Thymus (tissue), 11 donors: ENCODE results near the gene ITM2A. TPM values are rescaled to one million over a fixed set of nuclear protein-coding genes. Genes with fewer than 3 reads are reported as not detected.

Experiments
- DNase-seq, 9 donors: peaks; one replicate each; pipeline ENCODE4 v3.0.0-alpha.2; 2013; ENCODE audit warnings: low spot score in 9 of 9, low read depth in 6 of 9, missing footprints in 1 of 9
- H3K27ac ChIP-seq, 2 donors: one replicate each; pipeline ENCODE4 v1.5.1; 2013; ENCODE audit warnings: control low read depth in 1 of 2, low read depth in 1 of 2, low read length in 1 of 2, mild to moderate bottlenecking in 1 of 2, moderate library complexity in 1 of 2
- H3K27me3 ChIP-seq, 2 donors: one replicate each; pipeline ENCODE4 v1.5.1; 2013; ENCODE audit warnings: low read length in 1 of 2; ENCODE audit not compliant: control insufficient read depth in 2 of 2, insufficient read depth in 1 of 2
- H3K36me3 ChIP-seq, 2 donors: one replicate each; pipeline ENCODE4 v1.5.1; 2013; ENCODE audit warnings: low read length in 1 of 2, mild to moderate bottlenecking in 1 of 2, moderate library complexity in 1 of 2; ENCODE audit not compliant: control insufficient read depth in 2 of 2, insufficient read depth in 2 of 2
- H3K4me1 ChIP-seq, 2 donors: one replicate each; pipeline ENCODE4 v1.5.1; 2013; ENCODE audit warnings: low read length in 2 of 2; ENCODE audit not compliant: control insufficient read depth in 2 of 2, insufficient read depth in 2 of 2
- H3K4me3 ChIP-seq, 2 donors: one replicate each; pipeline ENCODE4 v1.5.1; 2013; ENCODE audit warnings: low read length in 2 of 2, control low read depth in 1 of 2, mild to moderate bottlenecking in 1 of 2
- H3K9me3 ChIP-seq, 2 donors: one replicate each; pipeline ENCODE4 v1.5.1; 2013; ENCODE audit warnings: low read length in 1 of 2, mild to moderate bottlenecking in 1 of 2; ENCODE audit not compliant: control insufficient read depth in 2 of 2, insufficient read depth in 1 of 2
- WGBS: extraction: QIAGEN DNeasy Blood & Tissue Kit; methylation state at CpG from one replicate; pipeline ENCODE4 v1.1.7; 2013; 5-methylcytosine and 5-hydroxymethylcytosine counted together
- polyA plus RNA-seq: library from polyadenylated mRNA; stranded (reverse); fragments of 200-250 nt; gene quantifications from one replicate; pipeline ENCODE4 v1.2.3, GENCODE V29; 2013
- total RNA-seq: library from RNA; stranded (reverse); fragments of 120-200 nt; gene quantifications from one replicate; pipeline ENCODE4 v1.2.4, GENCODE V29; 2013
- donor health status: healthy.

ITM2A gene
- total and polyA plus RNA-seq, 2 donors: 202 to 679 TPM

- Histone ChIP-seq H3K27me3 (no peaks in the 10 kb centered on the region), H3K27ac (peak overlapping the region in 1 of 2 donors; percentile 60), H3K36me3 (no peaks in the 10 kb centered on the region), H3K4me3 (no peak overlapping the region), H3K4me1 (peaks cover 0 to 2% of the 10 kb centered on the region in 2 donors), H3K9me3 (no peaks in the 10 kb centered on the region)
- WGBS: 41% methylated on average over 4 of the region's 4 CpGs
- peak in 5 of 9 donors; percentile 15 to 65 (median 29) for DNase-seq
Observed at GRCh38 chrX:79400623-79401022, 33.5 kb upstream of the ITM2A start.

- Histone ChIP-seq H3K9me3 (no peaks in the 10 kb centered on the region), H3K4me3 (no peak overlapping the region), H3K36me3 (no peaks in the 10 kb centered on the region), H3K4me1 (no peaks in the 10 kb centered on the region), H3K27ac (no peak overlapping the region), H3K27me3 (no peaks in the 10 kb centered on the region)
- DNase-seq: no peak
- WGBS: 94% methylated on average over 2 of the region's 2 CpGs
Observed at GRCh38 chrX:79375340-79375739, 8.2 kb upstream of the ITM2A start.

GRCh38 chrX:79371640-79372039, 4.5 kb upstream of the ITM2A start:
- Histone ChIP-seq H3K4me1 (peaks cover 0 to 10% of the 10 kb centered on the region in 2 donors), H3K4me3 (no peak overlapping the region), H3K27ac (no peak overlapping the region), H3K9me3 (no peaks in the 10 kb centered on the region), H3K36me3 (no peaks in the 10 kb centered on the region), H3K27me3 (no peaks in the 10 kb centered on the region)
- WGBS: 91% methylated on average over 1 of the region's 1 CpG
- no peak for DNase-seq

- DNase-seq: no peak
Observed at GRCh38 chrX:79371101-79371500, 4.0 kb upstream of the ITM2A start.

GRCh38 chrX:79369871-79370270, 2.7 kb upstream of the ITM2A start:
- WGBS: 95% methylated on average over 1 of the region's 1 CpG
- Histone ChIP-seq H3K27ac (no peak overlapping the region), H3K4me3 (no peak overlapping the region), H3K36me3 (no peaks in the 10 kb centered on the region), H3K4me1 (peaks cover 0 to 10% of the 10 kb centered on the region in 2 donors), H3K27me3 (no peaks in the 10 kb centered on the region), H3K9me3 (no peaks in the 10 kb centered on the region)
- DNase-seq: no peak

More at GRCh38 chrX:79371101-79371500, 4.0 kb upstream of the ITM2A start:
- Histone ChIP-seq H3K4me1 (peaks cover 0 to 10% of the 10 kb centered on the region in 2 donors), H3K9me3 (no peaks in the 10 kb centered on the region), H3K27me3 (no peaks in the 10 kb centered on the region), H3K27ac (no peak overlapping the region), H3K36me3 (no peaks in the 10 kb centered on the region), H3K4me3 (no peak overlapping the region)
- 87% methylated on average over 2 of the region's 2 CpGs for WGBS

GRCh38 chrX:79368441-79368840, 1.3 kb upstream of the ITM2A start:
- H3K27ac ChIP-seq: no peak overlapping the region
- DNase-seq: no peak

GRCh38 chrX:79367907-79368306, 773 bp upstream of the ITM2A start:
- peak overlapping the region in 1 of 2 donors; percentile 73 for H3K4me3 ChIP-seq
- peak in 3 of 9 donors; percentile 15 to 47 (median 15) for DNase-seq
- H3K9me3 ChIP-seq: no peaks in the 10 kb centered on the region
- 47% methylated on average over 3 of the region's 3 CpGs for WGBS
- no peaks in the 10 kb centered on the region for H3K27me3 ChIP-seq
- peaks cover 0 to 2% of the 10 kb centered on the region in 2 donors for H3K36me3 ChIP-seq
- peaks cover 0 to 10% of the 10 kb centered on the region in 2 donors for H3K4me1 ChIP-seq
- peak overlapping the region; percentile 18 to 91 for H3K27ac ChIP-seq

More at GRCh38 chrX:79368441-79368840, 1.3 kb upstream of the ITM2A start:
- no peak overlapping the region for H3K4me3 ChIP-seq
- 94% methylated on average over 6 of the region's 6 CpGs for WGBS
- H3K4me1 ChIP-seq: peaks cover 0 to 10% of the 10 kb centered on the region in 2 donors
- H3K36me3 ChIP-seq: no peaks in the 10 kb centered on the region
- H3K27me3 ChIP-seq: no peaks in the 10 kb centered on the region
- no peaks in the 10 kb centered on the region for H3K9me3 ChIP-seq

- Histone ChIP-seq H3K4me1 (peaks cover 0 to 10% of the 10 kb centered on the region in 2 donors), H3K4me3 (peak overlapping the region; percentile 73 to 76), H3K9me3 (no peaks in the 10 kb centered on the region), H3K36me3 (peaks cover 0 to 6% of the 10 kb centered on the region in 2 donors), H3K27me3 (no peaks in the 10 kb centered on the region), H3K27ac (peak overlapping the region; percentile 91 to 94)
- no peak for DNase-seq
- 0% methylated on average over 6 of the region's 6 CpGs for WGBS
Observed at GRCh38 chrX:79366556-79366872, 620 bp downstream of the ITM2A start.

GRCh38 chrX:79365591-79365990, 1.5 kb downstream of the ITM2A start:
- Histone ChIP-seq H3K4me3 (peak overlapping the region; percentile 73 to 76), H3K4me1 (peaks cover 0 to 10% of the 10 kb centered on the region in 2 donors), H3K36me3 (peaks cover 0 to 10% of the 10 kb centered on the region in 2 donors), H3K27me3 (no peaks in the 10 kb centered on the region), H3K9me3 (no peaks in the 10 kb centered on the region), H3K27ac (peak overlapping the region in 1 of 2 donors; percentile 91)
- DNase-seq: peak in 2 of 9 donors; percentile 3 to 38
- 43% methylated on average over 1 of the region's 1 CpG for WGBS
